Head of caudate nucleus (tissue), 42 donors: ENCODE data around the gene ARID5B.

Source experiments
- DNase-seq, 42 donors: peaks; one replicate each; pipeline versions ENCODE4 v3.0.0 to v3.0.0-alpha.2; 2020 to 2021; ENCODE audit warnings: mixed read lengths in 7 of 42
- intact Hi-C: fragments of 100-400 bp; cut with DNase I; formaldehyde crosslinking; loops from one replicate; pipeline ENCODE4 v1.15.0; 2022

ARID5B gene

GRCh38 chr10:61899997-61900828 lies 1.3 kb upstream of the ARID5B start:
- DNase-seq: peak; percentile 34 to 83 (median 60)

GRCh38 chr10:61901829-61902444 lies 438 bp downstream of the ARID5B start:
- peak in 6 of 42 donors; percentile 5 to 24 (median 16) for DNase-seq
- intact Hi-C loops: loop anchor here (5.0 kb wide), 1 partner anchor 145 kb away; no protein-coding TSS in a partner anchor

More at GRCh38 chr10:61899997-61900828, 1.3 kb upstream of the ARID5B start:
- intact Hi-C loops: loop anchor here (5.0 to 10.0 kb wide), 2 partner anchors 147 to 345 kb away; no protein-coding TSS in a partner anchor

GRCh38 chr10:61902445-61903220 lies 1.1 kb downstream of the ARID5B start:
- intact Hi-C loops: loop anchor here (5.0 kb wide), 1 partner anchor 145 kb away; no protein-coding TSS in a partner anchor
- DNase-seq: peak; percentile 19 to 87 (median 72)

DNA sequence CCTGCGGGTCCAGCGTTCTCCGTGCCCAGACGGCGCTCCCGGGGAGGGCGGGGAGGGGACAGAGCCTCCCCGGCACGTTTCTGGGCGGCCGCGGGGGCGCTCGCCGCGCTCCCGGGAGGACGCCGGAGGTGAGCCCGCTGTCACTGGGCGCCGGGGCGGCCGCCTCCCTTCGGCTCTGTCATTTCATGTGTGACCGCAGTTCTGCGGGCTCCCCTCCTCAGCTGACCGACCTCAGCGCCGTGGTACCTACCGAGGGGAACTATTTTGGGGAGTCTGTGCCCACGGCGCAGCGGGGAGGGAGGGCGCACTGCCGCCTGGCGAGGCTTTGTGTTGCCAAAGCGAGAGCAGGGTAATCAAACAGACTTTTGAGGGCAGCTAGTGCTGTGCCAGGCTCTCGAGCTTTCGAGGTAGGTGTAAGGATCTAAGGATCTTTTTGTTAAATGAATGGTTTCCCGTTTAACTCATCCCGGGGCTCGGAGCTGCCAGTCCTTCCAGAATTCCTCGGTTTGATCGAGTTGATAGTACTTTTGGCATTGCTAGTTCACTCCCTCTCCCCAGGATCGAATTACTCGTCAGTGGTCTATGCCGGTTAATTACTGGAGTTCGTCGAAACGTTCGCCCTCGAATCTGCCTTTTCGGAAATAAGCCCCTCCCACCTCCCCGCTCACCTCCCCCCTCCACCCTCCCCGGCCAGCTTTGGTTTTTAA lies 1.9 kb downstream of the ARID5B start:
- intact Hi-C loops: loop anchor here (5.0 kb wide), 1 partner anchor 144 kb away; no protein-coding TSS in a partner anchor
- DNase-seq: peak; percentile 20 to 77 (median 64)

GRCh38 chr10:61903928-61904344 lies 2.4 kb downstream of the ARID5B start:
- intact Hi-C loops: loop anchor here (5.0 kb wide), 1 partner anchor 143 kb away; no protein-coding TSS in a partner anchor
- DNase-seq: no peak

DNA sequence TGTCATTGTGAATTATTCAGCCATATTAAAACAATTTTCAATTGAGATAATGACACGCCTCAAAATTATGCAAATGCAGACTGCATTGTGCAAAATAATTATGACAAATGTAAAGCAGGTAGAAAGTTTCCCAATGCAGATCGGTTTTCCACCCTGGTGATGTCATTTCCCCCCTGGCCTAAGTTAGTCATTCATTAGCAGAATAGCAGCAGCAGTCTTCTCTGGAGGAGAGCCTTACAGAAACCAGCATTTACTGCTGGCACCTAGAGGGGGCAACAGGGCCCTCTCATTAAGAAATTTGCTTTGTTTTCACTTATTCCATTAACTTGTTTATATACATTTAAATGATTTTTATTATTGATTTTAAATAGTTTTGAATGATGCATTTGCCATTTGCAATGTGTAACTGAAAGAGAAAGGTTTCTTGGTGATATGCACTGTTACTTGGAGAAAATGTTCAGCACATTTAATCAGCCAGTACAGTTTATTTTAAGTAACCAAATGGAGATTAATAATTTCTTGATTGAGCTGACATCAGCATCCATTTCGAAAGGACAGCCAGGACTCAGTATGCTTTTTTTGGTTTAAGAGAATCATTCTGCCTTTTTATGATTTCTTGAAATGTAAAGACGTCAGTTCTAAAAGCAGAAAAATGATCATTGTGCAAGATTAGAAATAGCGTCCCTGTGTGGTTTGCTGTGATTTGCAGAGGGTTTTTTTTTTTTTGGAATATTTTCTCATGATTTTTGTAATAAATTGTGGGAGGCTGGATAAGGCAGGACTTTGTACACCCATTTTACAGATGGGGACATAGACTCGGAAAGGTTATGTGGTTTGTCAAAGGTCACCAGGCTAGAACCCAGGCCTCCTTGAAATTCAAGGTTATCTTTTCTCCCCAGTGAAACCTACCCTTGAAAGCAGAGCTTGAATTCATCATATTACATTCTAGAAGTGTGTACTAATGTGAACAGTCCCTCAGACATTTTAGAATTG lies 3.5 kb downstream of the ARID5B start:
- intact Hi-C loops: loop anchor here (5.0 kb wide), 1 partner anchor 142 kb away; no protein-coding TSS in a partner anchor
- peak in 24 of 42 donors; percentile 11 to 77 (median 34) for DNase-seq

GRCh38 chr10:61905837-61906561 lies 4.5 kb downstream of the ARID5B start:
- intact Hi-C loops: no loop called here
- no peak for DNase-seq

- intact Hi-C loops: no loop called here
- no peak for DNase-seq
Measured at GRCh38 chr10:61906562-61906901, 5.0 kb downstream of the ARID5B start.

- intact Hi-C loops: no loop called here
- no peak for DNase-seq
Measured at GRCh38 chr10:61907011-61907410, 5.5 kb downstream of the ARID5B start.

DNA sequence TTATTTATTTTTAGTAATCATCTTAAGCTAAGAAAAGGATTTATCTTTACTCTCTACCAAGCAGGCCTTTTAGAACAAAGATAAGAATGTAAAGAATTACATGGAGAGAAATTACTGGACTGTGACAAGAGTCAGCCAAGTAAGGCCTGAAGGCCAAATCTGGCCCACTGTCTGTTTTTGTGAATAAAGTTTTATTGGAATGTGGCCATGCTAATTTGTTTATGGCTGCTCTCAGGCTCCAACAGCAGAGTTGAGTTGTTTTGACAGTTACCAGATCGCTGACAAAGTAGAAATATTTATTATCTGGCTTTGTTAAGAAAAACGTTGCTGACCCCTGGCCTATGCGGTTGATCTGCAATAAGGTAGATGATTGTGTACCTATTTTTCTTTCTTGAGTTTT lies 6.1 kb downstream of the ARID5B start:
- intact Hi-C loops: no loop called here

DNA sequence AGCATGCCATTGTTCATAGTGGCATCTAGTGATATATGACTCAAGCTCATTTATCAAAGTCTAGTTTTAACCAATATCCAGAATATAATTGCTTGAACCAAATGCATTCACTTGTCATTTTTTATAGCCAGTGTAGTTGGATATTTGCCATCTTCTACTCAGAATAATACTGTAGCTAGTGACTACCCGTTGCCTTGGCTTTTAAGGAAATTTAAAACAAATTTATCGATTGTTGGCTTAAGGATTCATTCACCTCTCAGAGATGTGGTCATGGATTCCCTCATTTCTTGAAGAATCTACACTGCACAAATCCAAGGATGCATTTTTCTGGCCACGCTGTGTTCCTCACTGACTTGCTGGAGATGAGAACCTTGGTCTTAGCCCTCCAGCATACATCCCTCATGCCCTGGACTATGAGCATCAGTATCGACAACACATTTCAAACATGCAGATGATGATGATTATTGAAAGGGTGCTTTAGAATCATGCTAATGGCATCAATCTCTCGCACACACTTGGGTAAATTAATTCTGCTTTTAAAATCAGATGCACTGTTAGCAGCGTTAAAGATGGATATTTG lies 8.8 kb downstream of the ARID5B start:
- no peak for DNase-seq
- intact Hi-C loops: no loop called here

More for the DNA sequence above, 6.1 kb downstream of the ARID5B start:
- DNase-seq: no peak

GRCh38 chr10:61910894-61911293 lies 9.4 kb downstream of the ARID5B start:
- peak in 1 of 42 donors; percentile 7 for DNase-seq
- intact Hi-C loops: no loop called here

DNA sequence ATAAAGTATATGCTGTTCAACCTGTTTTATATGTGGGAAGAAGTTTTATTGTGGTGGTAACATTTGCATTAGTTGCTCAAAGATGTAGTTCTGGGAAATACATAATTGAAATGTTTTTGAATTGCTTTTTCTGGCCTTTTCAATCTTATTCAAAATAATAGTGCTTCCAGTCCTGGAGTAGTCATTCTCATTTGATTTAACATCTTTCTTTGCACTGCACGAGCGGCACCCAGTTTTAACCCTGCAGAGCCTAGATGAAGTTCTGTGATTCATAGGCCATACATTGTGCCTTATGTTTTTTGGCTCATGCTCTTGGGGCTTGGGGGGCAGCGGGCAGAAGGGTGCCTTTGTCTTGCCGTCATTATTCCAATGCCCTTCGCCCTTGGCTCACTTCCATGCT lies 9.9 kb downstream of the ARID5B start:
- intact Hi-C loops: no loop called here
- no peak for DNase-seq

- intact Hi-C loops: no loop called here
- DNase-seq: no peak
Measured at GRCh38 chr10:61912981-61913380, 11.5 kb downstream of the ARID5B start.

DNA sequence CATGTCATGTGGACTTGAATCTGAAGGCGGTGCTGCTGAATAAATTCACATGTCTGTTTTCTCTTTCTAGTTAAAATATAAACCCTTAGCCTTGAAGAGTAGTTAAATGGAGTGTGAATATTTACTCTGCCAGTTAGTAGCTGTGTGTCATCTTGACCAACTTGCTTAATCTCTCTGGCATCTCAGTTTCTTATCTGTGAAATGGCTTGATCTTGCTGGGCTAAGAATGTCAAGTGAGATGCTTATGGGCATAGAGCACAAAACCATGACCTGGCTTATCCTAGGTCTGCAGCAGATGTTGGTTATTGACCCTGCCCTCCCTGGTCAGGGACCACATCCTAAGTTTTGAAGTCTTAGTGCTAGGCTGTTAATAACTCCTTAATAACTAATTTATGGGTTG lies 16.6 kb downstream of the ARID5B start:
- intact Hi-C loops: no loop called here

DNA sequence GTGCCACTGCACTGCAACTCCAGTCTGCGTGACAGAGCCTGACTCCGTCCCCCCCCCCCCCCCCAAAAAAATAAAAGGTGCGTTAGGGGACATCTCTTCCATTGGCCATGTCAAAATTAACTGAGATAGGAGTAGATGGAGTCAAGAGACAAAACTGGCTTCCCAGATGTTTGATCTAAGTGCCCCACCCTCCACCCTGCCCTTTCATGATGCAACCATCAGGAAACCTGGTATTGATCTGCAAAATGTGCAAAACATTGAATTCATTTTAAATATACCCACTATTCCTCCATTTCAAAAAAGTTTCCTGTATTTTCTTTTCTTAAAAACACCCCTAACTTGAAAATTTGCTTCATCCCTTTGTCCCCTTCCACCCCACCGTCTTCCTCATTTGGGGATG lies 17.5 kb downstream of the ARID5B start:
- intact Hi-C loops: no loop called here
- DNase-seq: no peak

More for the DNA sequence above, 16.6 kb downstream of the ARID5B start:
- no peak for DNase-seq
